Fibroblast of upper back skin (primary cell): Measurements from ENCODE around the gene WNK4.
"Not testable (repeated sequence)": the region's sequence is repeated elsewhere in the genome, so short reads cannot be mapped to it uniquely, and the experiment has no call there.

ENCODE experiments used
- DNase-seq: peaks from one replicate; pipeline ENCODE4 v3.0.0-alpha.2; 2013

The WNK4 gene

GRCh38 chr17:42779936-42780850 is at the start of gene WNK4:
TSS of gene WNK4 (plus strand) at chr17:42780610. CDS start at chr17:42780699, 89 bp downstream.
- peak; percentile 49 for DNase-seq

DNA sequence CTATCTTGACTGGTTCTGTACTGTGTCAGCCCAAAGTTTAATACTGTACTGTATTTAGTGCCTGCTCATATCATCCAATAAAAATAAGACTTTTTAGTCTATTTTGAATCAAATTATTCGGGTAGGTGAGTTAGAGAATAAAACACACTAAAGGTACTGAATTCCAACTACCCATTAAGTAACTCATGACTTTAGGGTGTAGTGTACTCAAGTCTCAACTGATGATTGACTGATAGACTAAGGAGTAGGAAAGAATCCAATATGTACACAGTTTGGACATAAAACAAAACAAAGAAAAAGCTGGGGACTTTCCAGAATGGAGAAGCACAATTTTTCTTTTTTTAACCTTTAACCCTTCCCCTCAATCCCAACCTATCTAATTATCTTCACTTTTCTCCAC is 39.7 kb upstream of the WNK4 start:
- DNase-seq, result no peak

GRCh38 chr17:42742916-42743315 is 37.5 kb upstream of the WNK4 start:
- DNase-seq, result not testable (repeated sequence)

DNA sequence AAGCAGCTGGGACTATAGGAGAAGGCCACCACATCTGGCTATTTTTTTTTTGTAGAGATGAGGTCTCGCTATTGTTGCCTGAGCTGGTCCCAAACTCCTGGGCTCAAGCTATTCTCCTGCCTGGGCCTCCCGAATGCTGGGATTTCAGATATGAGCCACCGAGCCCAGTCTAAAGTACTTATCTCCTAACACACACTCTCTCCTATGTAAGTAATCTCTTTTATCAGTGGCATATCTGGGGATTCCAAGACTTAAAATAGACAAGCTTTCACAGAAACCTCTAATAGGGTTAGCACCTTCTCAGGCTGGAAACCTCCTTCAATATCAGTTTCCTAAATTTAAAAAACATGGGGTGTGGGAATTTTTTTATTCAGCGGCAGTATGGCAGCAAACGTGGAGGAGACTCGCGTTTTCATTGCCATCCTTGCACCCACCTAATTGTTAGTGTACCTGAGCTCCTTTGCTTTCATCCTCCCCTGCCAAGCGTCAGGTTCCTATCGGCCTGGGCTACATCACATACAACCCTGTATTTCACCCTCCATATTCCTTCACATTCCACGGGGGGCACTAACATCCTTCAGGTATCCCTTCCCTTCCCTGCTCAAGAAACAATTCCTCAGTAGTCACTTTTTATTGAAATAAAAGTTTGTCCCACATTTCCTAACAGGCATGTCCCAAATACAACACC is 36.7 kb upstream of the WNK4 start:
- DNase-seq, result peak; percentile 7

DNA sequence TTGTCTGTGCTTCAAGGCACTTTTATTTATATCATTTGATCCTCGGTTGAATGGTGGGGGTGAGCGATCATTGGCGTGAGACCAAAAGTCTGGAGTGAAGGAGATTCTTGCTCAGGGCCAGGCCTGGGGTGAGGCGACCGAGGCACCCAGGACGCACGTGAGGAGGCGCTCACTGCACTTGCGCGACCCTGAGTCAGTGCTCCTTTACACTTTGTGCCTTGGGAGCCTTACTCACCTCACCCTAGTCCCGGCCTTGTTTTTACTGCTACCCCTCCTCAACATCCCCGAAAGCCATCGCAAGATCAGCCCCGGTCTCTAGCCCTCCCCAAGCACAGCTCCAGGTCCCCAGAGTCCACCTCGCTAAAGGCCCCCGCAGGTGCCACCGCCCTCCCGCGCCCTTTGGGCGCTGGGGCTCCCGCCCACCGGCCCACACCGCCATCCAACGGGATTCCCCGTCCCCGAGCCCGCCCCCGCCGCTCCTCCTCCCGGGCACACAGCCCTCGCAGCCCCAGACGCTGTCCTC is 36.1 kb upstream of the WNK4 start:
- DNase-seq, result peak; percentile 21

- peak; percentile 90 for DNase-seq
These were observed 35.4 kb upstream of the WNK4 start, which contains the start of gene EZH1 for GRCh38 chr17:42744806-42745617. TSS of gene EZH1 (minus strand) at chr17:42745040. CDS start at chr17:42728941, 16,099 bp downstream.

DNA sequence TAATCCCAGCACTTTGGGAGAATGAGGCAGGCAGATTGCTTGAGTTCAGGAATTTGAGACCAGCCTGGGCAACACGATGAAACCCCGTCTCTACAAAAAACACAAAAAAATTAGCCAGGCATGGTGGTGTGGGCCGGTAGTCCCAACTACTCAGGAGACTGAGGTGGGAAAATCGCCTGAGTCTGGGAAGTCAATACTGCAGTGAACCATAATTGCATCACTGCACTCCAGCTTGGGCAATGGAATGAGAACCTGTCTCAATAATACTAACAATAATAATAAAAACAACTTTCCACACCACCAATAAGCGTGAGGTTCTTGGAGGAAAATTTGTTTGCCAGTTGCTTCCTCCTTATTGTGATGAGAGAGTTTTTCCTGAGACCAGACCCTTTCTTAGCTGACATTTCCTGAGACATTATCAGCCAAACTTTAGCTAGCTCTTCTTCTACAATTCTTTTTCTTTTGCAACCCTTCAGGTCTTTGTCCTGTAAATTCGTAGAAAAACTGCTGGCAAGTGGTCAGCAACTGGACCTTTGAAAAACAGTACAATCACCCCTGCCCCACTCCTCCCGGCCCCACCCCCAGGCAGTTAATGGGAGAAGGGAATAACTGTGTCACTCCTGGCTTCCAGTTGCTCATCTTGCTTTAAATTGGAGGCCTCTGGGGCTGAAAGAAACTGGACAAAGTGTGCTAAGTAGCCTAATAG is 32.1 kb upstream of the WNK4 start:
- DNase-seq, result no peak

DNA sequence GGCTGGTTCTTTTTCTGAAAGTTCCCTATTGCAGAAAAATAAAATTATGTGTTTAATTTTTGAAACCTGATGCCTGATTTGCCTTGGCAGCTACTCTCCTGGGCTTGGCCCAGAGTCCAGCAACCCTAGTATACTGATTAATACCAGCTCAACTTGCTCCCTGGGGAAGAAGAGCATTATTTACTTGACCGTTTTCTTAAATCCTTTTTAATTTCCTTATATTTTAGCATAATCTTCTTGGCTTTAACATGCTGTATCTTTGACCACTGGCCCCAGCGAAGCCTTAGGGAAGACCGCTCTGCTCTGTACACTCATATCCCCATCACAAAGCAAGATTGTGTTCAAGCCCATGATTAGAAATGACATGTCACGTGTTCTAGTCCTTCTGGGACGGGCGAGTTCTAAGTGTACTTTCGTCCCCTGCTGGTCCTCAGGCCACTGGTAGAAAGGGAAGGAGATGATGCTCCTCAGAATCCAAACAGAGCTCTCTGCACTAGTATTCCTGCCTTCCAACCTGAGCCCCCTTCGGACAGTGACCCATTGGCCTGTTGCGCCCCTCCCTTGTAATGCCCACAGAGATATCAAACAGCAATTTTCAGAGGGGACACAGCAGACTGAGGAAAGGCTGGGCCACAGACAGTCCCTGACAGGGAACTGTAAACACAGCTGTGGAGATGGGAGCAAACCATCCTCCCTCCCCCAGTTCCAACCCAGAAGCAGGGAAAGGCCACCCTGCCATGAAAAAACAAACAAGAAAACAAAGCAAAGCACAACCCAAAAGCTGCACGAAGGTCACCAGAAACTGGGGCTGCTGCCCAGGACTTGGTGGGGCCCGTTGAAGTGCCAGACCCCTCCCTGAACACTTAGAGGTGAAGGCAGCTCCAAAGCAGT is 31.3 kb upstream of the WNK4 start:
- no peak for DNase-seq

DNA sequence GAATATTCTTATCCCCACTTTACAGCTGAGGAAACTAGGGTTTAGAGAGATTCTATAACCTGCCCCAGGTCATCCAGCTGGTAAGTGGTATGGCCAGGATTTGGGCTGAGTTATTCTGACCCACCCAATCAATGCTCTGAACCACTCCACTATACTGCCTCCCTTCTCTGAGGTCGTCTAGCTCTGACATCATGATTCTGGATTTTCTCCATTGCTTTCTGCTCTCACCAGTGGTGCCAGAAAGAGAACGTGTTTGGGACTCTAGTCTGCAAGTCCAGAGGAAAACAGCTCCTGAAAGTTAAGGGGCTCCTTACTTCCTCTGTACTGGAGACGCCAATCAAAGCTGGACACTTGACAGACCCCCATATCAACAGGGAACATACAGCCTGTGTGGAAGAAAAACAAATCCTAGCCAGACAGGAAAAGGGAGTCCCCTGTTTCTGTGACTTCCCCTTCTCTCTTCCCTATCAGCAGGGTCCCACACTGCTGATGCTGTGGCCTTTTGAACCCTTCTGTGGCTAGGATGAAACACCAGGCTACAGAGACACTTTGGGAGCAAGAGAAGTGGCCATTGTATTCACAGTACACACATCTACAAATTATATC is 29.6 kb upstream of the WNK4 start:
- no peak for DNase-seq

DNA sequence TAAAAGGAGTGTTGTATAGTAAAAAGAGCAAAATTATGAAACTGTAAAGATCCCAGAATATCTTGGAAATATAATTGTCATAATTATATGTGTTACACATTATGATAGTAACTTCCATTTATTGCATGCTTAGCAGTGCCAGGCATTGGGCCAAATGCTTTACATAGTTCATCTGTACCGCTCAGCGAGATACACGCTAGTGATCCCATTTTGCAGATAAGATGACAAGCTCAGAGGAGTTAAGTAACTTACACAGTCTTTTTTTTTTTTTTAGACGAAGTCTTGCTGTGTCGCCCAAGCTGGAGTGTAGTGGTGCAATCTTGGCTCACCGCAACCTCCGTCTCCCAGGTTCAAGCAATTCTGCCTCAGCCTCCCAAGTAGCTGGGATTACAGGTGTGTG is 28.8 kb upstream of the WNK4 start:
- peak; percentile 21 for DNase-seq

GRCh38 chr17:42754782-42755181 is 25.6 kb upstream of the WNK4 start:
- no peak for DNase-seq

DNA sequence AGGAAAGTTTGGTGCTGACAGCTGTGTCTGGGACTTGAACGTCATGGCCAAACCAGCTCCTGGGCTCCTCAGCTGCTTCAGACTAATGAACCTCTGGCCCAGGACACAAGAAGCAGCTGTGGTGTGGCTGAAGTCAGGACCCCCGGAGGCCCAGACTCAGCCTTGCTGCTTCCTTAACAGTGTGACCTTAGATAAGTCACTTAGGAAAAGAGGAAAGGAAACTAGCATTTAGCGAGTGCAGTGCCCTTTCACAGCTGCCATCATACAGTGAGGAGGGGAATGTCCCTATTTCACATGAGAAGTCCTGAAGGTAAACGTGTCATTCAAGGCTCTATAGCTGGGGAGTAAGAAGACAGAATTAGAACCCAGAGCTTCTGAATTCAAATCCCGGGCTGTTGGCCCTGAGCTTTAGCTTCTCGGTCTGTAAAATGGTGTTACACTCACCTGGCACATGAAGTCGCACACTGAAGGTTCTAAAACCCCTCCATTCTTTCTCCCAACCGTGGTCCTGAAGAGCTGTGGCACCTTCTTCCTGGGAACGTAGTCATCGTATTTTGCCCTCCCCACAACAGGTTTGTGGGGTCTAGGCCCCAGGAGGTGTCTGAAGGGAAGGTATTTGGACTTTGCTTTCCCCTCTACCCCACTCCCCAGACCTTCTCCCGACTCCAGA is 20.3 kb upstream of the WNK4 start:
- DNase-seq, result no peak

DNA sequence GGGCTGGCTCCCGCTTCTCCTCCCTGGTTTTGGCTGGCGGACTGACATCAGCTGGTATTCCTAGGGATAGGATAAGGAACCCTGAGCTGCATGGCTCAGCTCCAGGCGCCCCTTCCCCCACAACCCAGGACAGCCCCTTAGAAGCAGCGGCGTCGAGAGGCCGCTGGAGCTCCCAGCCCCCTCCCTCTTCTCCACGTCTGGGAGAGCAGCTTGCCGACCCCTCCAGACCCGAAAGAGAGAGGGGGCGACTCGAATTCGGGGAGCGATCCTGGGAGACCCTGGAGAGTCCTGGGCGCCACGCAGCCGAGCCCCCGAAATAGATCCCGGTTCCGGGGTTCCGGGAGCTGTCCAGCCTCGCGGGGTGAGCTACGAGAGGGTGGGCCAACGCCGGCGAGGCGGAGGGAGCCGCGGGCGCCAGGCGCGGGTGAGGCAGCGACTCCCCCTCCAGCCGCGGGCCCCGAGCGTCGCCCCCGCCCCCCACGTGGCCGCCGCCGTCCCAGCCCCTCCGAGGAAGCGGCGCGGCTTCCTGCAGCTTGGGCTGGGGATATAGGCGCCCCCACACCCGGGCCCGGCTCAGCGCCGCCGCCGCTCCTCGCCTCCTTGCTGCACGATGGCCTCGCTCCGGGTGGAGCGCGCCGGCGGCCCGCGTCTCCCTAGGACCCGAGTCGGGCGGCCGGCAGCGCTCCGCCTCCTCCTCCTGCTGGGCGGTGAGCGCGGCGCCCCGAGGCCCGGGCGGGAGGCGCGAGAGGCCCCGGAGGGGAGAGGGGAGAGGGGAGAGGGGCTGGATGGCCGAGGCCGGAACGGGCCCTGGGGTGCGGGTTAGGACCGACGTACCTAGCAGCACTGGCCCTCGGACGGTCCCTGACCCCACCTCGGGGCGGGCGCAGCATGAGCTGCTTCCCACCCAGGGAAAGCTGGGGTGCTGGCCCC is 19.5 kb upstream of the WNK4 start, which contains the start of gene RAMP2:
Gene RAMP2, plus strand, starts transcription at position 576 of the 930 bp plus-strand sequence. Its CDS starts 35 bp downstream, at position 611.
- DNase-seq, result peak; percentile 19

DNA sequence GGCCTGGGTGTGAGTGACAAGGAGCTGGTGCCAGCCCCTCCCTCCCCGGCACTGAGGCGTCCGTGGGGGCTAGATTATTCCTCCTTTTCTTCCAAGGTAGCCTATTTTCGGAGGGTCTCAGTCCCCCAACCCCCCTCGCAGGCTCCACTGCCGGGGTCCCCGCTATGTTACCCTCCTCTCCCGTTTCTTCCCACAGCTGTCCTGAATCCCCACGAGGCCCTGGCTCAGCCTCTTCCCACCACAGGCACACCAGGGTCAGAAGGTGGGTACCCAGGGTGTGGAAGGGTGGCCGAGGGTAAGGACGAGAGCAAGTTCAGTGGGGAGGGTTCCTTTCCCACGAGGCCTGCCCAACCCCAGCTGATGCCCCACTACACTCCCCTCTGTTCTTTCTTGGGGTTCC is 18.8 kb upstream of the WNK4 start:
- DNase-seq, result no peak

GRCh38 chr17:42766124-42766523 is 14.3 kb upstream of the WNK4 start:
- DNase-seq, result no peak

DNA sequence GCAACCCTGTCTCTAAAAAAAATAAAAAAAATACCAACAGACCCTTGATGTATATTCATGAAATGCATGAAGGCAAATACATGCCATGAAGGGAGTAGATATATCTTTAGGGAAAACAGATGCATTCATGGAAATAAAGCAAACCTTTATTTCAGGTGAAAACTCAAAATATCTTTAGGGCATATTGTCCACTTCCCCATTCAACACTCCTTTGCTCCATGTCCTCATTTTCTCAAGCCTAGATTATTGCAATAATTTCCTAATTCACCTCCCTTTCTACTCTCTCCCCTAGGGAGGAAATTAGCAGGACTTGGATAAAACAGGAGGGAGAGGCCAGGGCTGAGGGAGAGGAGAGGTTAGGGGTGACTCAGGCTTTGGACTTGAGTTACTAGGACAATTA is 12.9 kb upstream of the WNK4 start:
- DNase-seq, result no peak

DNA sequence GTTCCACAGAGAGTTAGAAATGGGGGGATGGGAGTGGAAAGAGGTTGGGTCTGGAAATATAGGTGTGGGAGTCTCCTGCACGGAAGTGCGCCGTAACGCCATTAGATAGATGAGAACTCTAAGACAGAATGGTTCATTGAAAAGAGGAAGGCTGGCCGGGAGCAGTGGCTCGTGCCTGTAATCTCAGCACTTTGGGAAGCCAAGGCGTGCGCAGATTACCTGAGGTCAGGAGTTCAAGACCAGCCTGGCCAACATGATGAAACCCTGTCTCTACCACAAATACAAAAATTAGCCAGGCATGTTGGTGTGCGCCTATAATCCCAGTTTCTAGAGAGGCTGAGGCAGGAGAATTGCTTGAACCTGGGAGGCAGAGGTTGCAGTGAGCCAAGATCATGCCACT is 12.4 kb upstream of the WNK4 start:
- not testable (repeated sequence) for DNase-seq

GRCh38 chr17:42769964-42770363 is 10.4 kb upstream of the WNK4 start:
- not testable (repeated sequence) for DNase-seq

- DNase-seq, result no peak
These were observed 7.5 kb upstream of the WNK4 start for GRCh38 chr17:42772945-42773289.
